Measurements from ENCODE around the gene MBD2. TPM values are rescaled to one million over a fixed set of nuclear protein-coding genes. Genes with fewer than 3 reads are reported as not detected.

MBD2 gene
- total RNA-seq, 1 donor from 2014 or later, result 26.7 TPM

- Histone ChIP-seq H3K27me3 (ENCODE audit: control insufficient read depth, insufficient read depth, low read length) (no peaks in the 10 kb centered on the region), H3K36me3 (ENCODE audit: control insufficient read depth, insufficient read depth, low read length) (no peaks in the 10 kb centered on the region), H3K4me3 (ENCODE audit: low read depth, low read length) (no peak overlapping the region)
- no peak for TF ChIP-seq CTCF (IDR thresholded peaks at IDR 0.05; ENCODE audit: insufficient read depth, low read length, poor library complexity, severe bottlenecking)
- no peak for DNase-seq (ENCODE audit: low read depth)
Measured at GRCh38 chr18:54240629-54241107, 16.2 kb upstream of the MBD2 start.

GRCh38 chr18:54239601-54240000 is 15.1 kb upstream of the MBD2 start:
- Histone ChIP-seq H3K4me3 (ENCODE audit: low read depth, low read length) (no peak overlapping the region), H3K36me3 (ENCODE audit: control insufficient read depth, insufficient read depth, low read length) (no peaks in the 10 kb centered on the region), H3K27me3 (ENCODE audit: control insufficient read depth, insufficient read depth, low read length) (no peaks in the 10 kb centered on the region)
- no peak for TF ChIP-seq CTCF (IDR thresholded peaks at IDR 0.05; ENCODE audit: insufficient read depth, low read length, poor library complexity, severe bottlenecking)
- DNase-seq (ENCODE audit: low read depth), result no peak

- no peaks in the 10 kb centered on the region for H3K27me3 ChIP-seq (ENCODE audit: control insufficient read depth, insufficient read depth, low read length)
- no peaks in the 10 kb centered on the region for H3K36me3 ChIP-seq (ENCODE audit: control insufficient read depth, insufficient read depth, low read length)
- no peak overlapping the region for H3K4me3 ChIP-seq (ENCODE audit: low read depth, low read length)
- DNase-seq (ENCODE audit: low read depth), result no peak
- TF ChIP-seq CTCF (IDR thresholded peaks at IDR 0.05; ENCODE audit: insufficient read depth, low read length, poor library complexity, severe bottlenecking), result no peak
Measured at GRCh38 chr18:54239091-54239490, 14.6 kb upstream of the MBD2 start.

GRCh38 chr18:54238173-54238936 is 13.9 kb upstream of the MBD2 start:
- no peaks in the 10 kb centered on the region for H3K27me3 ChIP-seq (ENCODE audit: control insufficient read depth, insufficient read depth, low read length)
- no peak overlapping the region for H3K4me3 ChIP-seq (ENCODE audit: low read depth, low read length)
- H3K36me3 ChIP-seq (ENCODE audit: control insufficient read depth, insufficient read depth, low read length), result no peaks in the 10 kb centered on the region
- no peak for DNase-seq (ENCODE audit: low read depth)
- no peak for TF ChIP-seq CTCF (IDR thresholded peaks at IDR 0.05; ENCODE audit: insufficient read depth, low read length, poor library complexity, severe bottlenecking)

GRCh38 chr18:54235871-54236270 is 11.4 kb upstream of the MBD2 start:
- Histone ChIP-seq H3K4me3 (ENCODE audit: low read depth, low read length) (no peak overlapping the region), H3K27me3 (ENCODE audit: control insufficient read depth, insufficient read depth, low read length) (no peaks in the 10 kb centered on the region), H3K36me3 (ENCODE audit: control insufficient read depth, insufficient read depth, low read length) (no peaks in the 10 kb centered on the region)
- no peak for TF ChIP-seq CTCF (IDR thresholded peaks at IDR 0.05; ENCODE audit: insufficient read depth, low read length, poor library complexity, severe bottlenecking)
- DNase-seq (ENCODE audit: low read depth), result no peak

- H3K36me3 ChIP-seq (ENCODE audit: control insufficient read depth, insufficient read depth, low read length), result no peaks in the 10 kb centered on the region
- TF ChIP-seq CTCF (IDR thresholded peaks at IDR 0.05; ENCODE audit: insufficient read depth, low read length, poor library complexity, severe bottlenecking), result no peak
- no peak for DNase-seq (ENCODE audit: low read depth)
- no peaks in the 10 kb centered on the region for H3K27me3 ChIP-seq (ENCODE audit: control insufficient read depth, insufficient read depth, low read length)
- no peak overlapping the region for H3K4me3 ChIP-seq (ENCODE audit: low read depth, low read length)
Measured at GRCh38 chr18:54233747-54234146, 9.3 kb upstream of the MBD2 start.
